ENCODE measurements around the gene CCDC134. TPM values are rescaled to one million over a fixed set of nuclear protein-coding genes. Genes with fewer than 3 reads are reported as not detected.

Gene CCDC134
- total RNA-seq, 1 experiment from 2014 or later: 16.7 TPM

DNA sequence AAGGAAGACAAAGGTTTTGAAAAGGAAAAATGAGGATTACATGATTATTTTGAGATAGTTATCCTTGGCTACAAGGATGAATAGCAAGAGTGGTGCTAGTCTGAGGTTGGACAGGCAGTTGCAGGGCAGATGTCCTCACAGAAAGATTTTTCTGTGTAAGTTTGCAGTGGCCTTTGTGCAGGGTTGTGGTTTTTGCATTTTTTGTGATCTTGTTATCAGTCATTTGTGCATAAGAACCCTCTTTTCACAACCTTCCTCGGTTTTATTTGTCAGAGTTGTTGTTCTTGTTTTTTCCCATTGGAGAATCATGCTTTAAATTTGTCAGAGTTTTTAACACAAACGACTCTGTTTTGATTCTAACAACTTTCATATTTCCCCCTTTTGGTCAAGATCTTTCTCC, 1.4 kb downstream of the CCDC134 start:
- Histone ChIP-seq H3K27me3 (ENCODE audit: control insufficient read depth, insufficient read depth, low read length) (no peaks in the 10 kb centered on the region), H3K4me1 (ENCODE audit: control insufficient read depth, insufficient read depth, low read length) (peaks cover 14% of the 10 kb centered on the region), H3K36me3 (ENCODE audit: control insufficient read depth, insufficient read depth, low read length) (no peaks in the 10 kb centered on the region; the same call in 1 of the 2 replicates), H3K4me3 (ENCODE audit: low read depth in 2 of 2, low read length in 2 of 2) (peak overlapping the region; percentile 73 to 79), H3K27ac (ENCODE audit: low read length) (peak overlapping the region; percentile 90), H3K9me3 (ENCODE audit: control insufficient read depth, insufficient read depth, low read depth, low read length) (no peaks in the 10 kb centered on the region)
- POLR2A ChIA-PET: no interaction called here
- ATAC-seq: no peak
- BruUV-seq (replicated peaks): no TSS peak
- intact Hi-C loops (cut with micrococcal nuclease; ENCODE audit: unreplicated experiment): no loop called here
- in situ Hi-C loops (cut with HindIII; ENCODE audit: low pct_unique_long_range_greater_than_20kb, low sequenced_read_pairs): no loop called here
- TF ChIP-seq, protein P1, sequence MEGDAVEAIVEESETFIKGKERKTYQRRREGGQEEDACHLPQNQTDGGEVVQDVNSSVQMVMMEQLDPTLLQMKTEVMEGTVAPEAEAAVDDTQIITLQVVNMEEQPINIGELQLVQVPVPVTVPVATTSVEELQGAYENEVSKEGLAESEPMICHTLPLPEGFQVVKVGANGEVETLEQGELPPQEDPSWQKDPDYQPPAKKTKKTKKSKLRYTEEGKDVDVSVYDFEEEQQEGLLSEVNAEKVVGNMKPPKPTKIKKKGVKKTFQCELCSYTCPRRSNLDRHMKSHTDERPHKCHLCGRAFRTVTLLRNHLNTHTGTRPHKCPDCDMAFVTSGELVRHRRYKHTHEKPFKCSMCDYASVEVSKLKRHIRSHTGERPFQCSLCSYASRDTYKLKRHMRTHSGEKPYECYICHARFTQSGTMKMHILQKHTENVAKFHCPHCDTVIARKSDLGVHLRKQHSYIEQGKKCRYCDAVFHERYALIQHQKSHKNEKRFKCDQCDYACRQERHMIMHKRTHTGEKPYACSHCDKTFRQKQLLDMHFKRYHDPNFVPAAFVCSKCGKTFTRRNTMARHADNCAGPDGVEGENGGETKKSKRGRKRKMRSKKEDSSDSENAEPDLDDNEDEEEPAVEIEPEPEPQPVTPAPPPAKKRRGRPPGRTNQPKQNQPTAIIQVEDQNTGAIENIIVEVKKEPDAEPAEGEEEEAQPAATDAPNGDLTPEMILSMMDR (IDR thresholded peaks at IDR 0.05): no peak
- TF ChIP-seq SIN3A (IDR thresholded peaks at IDR 0.05; ENCODE audit: borderline replicate concordance, insufficient read depth, low read depth, low read length): no peak
- no peak for TF ChIP-seq TCF7L2 (IDR thresholded peaks at IDR 0.05; ENCODE audit: low read depth, low read length)
- TF ChIP-seq, protein P2, sequence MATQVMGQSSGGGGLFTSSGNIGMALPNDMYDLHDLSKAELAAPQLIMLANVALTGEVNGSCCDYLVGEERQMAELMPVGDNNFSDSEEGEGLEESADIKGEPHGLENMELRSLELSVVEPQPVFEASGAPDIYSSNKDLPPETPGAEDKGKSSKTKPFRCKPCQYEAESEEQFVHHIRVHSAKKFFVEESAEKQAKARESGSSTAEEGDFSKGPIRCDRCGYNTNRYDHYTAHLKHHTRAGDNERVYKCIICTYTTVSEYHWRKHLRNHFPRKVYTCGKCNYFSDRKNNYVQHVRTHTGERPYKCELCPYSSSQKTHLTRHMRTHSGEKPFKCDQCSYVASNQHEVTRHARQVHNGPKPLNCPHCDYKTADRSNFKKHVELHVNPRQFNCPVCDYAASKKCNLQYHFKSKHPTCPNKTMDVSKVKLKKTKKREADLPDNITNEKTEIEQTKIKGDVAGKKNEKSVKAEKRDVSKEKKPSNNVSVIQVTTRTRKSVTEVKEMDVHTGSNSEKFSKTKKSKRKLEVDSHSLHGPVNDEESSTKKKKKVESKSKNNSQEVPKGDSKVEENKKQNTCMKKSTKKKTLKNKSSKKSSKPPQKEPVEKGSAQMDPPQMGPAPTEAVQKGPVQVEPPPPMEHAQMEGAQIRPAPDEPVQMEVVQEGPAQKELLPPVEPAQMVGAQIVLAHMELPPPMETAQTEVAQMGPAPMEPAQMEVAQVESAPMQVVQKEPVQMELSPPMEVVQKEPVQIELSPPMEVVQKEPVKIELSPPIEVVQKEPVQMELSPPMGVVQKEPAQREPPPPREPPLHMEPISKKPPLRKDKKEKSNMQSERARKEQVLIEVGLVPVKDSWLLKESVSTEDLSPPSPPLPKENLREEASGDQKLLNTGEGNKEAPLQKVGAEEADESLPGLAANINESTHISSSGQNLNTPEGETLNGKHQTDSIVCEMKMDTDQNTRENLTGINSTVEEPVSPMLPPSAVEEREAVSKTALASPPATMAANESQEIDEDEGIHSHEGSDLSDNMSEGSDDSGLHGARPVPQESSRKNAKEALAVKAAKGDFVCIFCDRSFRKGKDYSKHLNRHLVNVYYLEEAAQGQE (IDR thresholded peaks at IDR 0.05; ENCODE audit: insufficient read depth in 1 of 2, low read depth in 2 of 2, low read length in 1 of 2): no peak
- no peak for TF ChIP-seq POLR2AphosphoS5 (IDR thresholded peaks at IDR 0.05; ENCODE audit: low read depth, low read length)
- DNase-seq (ENCODE audit: low read depth, low spot score): no peak
- CTCF ChIA-PET: no interaction called here

DNA sequence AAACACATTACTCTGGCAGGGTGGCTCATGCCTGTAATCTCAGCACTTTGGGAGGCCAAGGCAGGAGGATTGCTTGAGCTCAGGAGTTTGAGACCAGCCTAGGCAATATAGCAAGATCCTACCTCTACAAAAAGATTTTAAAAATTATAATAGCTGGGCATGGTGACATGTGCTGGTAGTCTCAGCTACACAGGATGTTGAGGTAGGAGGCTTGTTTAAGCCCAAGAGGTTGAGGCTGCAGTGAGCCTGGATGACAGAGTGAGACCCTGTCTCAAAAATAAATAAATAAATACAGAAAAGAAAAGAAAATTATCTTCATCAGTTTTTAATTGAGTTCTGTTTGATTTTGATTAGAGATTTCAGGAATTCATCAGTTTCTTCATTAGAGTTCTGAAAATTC, 5.2 kb downstream of the CCDC134 start:
- intact Hi-C loops (cut with micrococcal nuclease; ENCODE audit: unreplicated experiment): no loop called here
- ChIA-PET CTCF (no interaction called here), POLR2A (interaction anchor here (0.6 kb wide), 1 partner anchor 12 kb away, joined by 4 read pairs; no protein-coding TSS in a partner anchor)
- H3K27ac ChIP-seq (ENCODE audit: low read length): no peak overlapping the region
- in situ Hi-C loops (cut with HindIII; ENCODE audit: low pct_unique_long_range_greater_than_20kb, low sequenced_read_pairs): no loop called here
- peaks cover 5% of the 10 kb centered on the region for H3K4me1 ChIP-seq (ENCODE audit: control insufficient read depth, insufficient read depth, low read length)
- BruUV-seq (replicated peaks): no TSS peak
- DNase-seq (ENCODE audit: low read depth, low spot score) (no peak), ATAC-seq (no peak)
- H3K4me3 ChIP-seq (ENCODE audit: low read depth in 2 of 2, low read length in 2 of 2): no peak overlapping the region
- no peaks in the 10 kb centered on the region for H3K9me3 ChIP-seq (ENCODE audit: control insufficient read depth, insufficient read depth, low read depth, low read length)
- TF ChIP-seq POLR2AphosphoS5 (IDR thresholded peaks at IDR 0.05; ENCODE audit: low read depth, low read length) (no peak), TCF7L2 (IDR thresholded peaks at IDR 0.05; ENCODE audit: low read depth, low read length) (no peak), SIN3A (IDR thresholded peaks at IDR 0.05; ENCODE audit: borderline replicate concordance, insufficient read depth, low read depth, low read length) (no peak)
- TF ChIP-seq, protein P1 (IDR thresholded peaks at IDR 0.05): no peak
- TF ChIP-seq, protein P2 (IDR thresholded peaks at IDR 0.05; ENCODE audit: insufficient read depth in 1 of 2, low read depth in 2 of 2, low read length in 1 of 2): no peak
- no peaks in the 10 kb centered on the region for H3K27me3 ChIP-seq (ENCODE audit: control insufficient read depth, insufficient read depth, low read length)
- no peaks in the 10 kb centered on the region; the same call in 1 of the 2 replicates for H3K36me3 ChIP-seq (ENCODE audit: control insufficient read depth, insufficient read depth, low read length)
